HepG2 (cell line): ENCODE measurements around the gene CAMTA1. TPM values are rescaled to one million over a fixed set of nuclear protein-coding genes. Genes with fewer than 3 reads are reported as not detected.

Source experiments
- ATAD3A ChIP-seq: sonication (generic); formaldehyde crosslinking; IDR thresholded peaks from 2 replicates; pipeline ENCODE4 v1.4.0; 2020; ENCODE audit warnings: missing genetic modification reagents
- CSRNP1 ChIP-seq: sonication (generic); formaldehyde crosslinking; IDR thresholded peaks from 2 replicates; pipeline ENCODE4 v1.8.1; 2023; ENCODE audit warnings: mild to moderate bottlenecking, missing genetic modification reagents
- HOXA3 ChIP-seq: sonication (generic); formaldehyde crosslinking; IDR thresholded peaks from 2 replicates; pipeline ENCODE4 v1.5.0; 2020; ENCODE audit warnings: missing genetic modification reagents
- IKZF1 ChIP-seq: fragments of 450-650 bp; IDR thresholded peaks from 2 replicates; pipeline ENCODE4 v1.7.1; 2016
- ISL2 ChIP-seq: sonication (generic); formaldehyde crosslinking; IDR thresholded peaks from 2 replicates; pipeline ENCODE4 v1.5.0; 2020; ENCODE audit warnings: missing genetic modification reagents
- KLF15 ChIP-seq: sonication (generic); formaldehyde crosslinking; IDR thresholded peaks from 2 replicates; pipeline ENCODE4 v1.8.1; 2023; ENCODE audit warnings: borderline replicate concordance, mild to moderate bottlenecking, inconsistent platforms, missing genetic modification reagents, mixed read lengths
- MBNL3 ChIP-seq: fragments of 250-450 bp; sonication (Bioruptor Pico); conservative IDR thresholded peaks from 2 replicates; pipeline ENCODE4 v1.8.0; 2022; ENCODE audit warnings: mild to moderate bottlenecking, inconsistent platforms
- MIER2 ChIP-seq: IDR thresholded peaks from 2 replicates; pipeline ENCODE4 v1.6.1; 2016; ENCODE audit warnings: missing biosample characterization, missing genetic modification reagents
- MTA1 ChIP-seq: sonication (generic); formaldehyde crosslinking; IDR thresholded peaks from 2 replicates; pipeline ENCODE4 v1.4.0; 2020; ENCODE audit warnings: missing genetic modification reagents, mild to moderate bottlenecking, borderline replicate concordance
- MZF1 ChIP-seq: sonication (generic); formaldehyde crosslinking; IDR thresholded peaks from 2 replicates; pipeline ENCODE4 v1.8.1; 2023; ENCODE audit warnings: mild to moderate bottlenecking, missing genetic modification reagents, borderline replicate concordance
- NFRKB ChIP-seq: fragments of 450-650 bp; IDR thresholded peaks from 2 replicates; pipeline ENCODE4 v1.6.1; 2017
- NR3C1 ChIP-seq: sonication (generic); formaldehyde crosslinking; IDR thresholded peaks from 2 replicates; pipeline ENCODE4 v1.4.0; 2020; ENCODE audit warnings: missing genetic modification reagents
- RCOR2 ChIP-seq: IDR thresholded peaks from 2 replicates; pipeline ENCODE4 v1.6.1; 2016; ENCODE audit warnings: missing biosample characterization, missing genetic modification reagents
- RXRA ChIP-seq: sonication (generic); formaldehyde crosslinking; IDR thresholded peaks from 2 replicates; pipeline ENCODE4 v1.5.1; 2020; ENCODE audit warnings: missing genetic modification reagents
- STAG1 ChIP-seq: sonication (generic); formaldehyde crosslinking; IDR thresholded peaks from 2 replicates; pipeline ENCODE4 v1.4.0; 2020; ENCODE audit warnings: missing genetic modification reagents
- TMF1 ChIP-seq: sonication (generic); formaldehyde crosslinking; IDR thresholded peaks from 2 replicates; pipeline ENCODE4 v1.8.1; 2022; ENCODE audit warnings: low read depth, missing genetic modification reagents
- YY1 ChIP-seq: IDR thresholded peaks from 2 replicates; pipeline ENCODE4 v1.6.1; 2011; ENCODE audit warnings: low read length, low read depth, moderate library complexity, mild to moderate bottlenecking; ENCODE audit not compliant: insufficient read depth, insufficient replicate concordance
- ZNF570 ChIP-seq: sonication (generic); formaldehyde crosslinking; IDR thresholded peaks from 2 replicates; pipeline ENCODE4 v1.4.0; 2020; ENCODE audit warnings: mild to moderate bottlenecking, missing genetic modification reagents, borderline replicate concordance
- ZNF580 ChIP-seq: IDR thresholded peaks from 2 replicates; pipeline ENCODE4 v1.6.1; 2016; ENCODE audit warnings: low read depth, borderline replicate concordance
- ZNF615 ChIP-seq: sonication (generic); formaldehyde crosslinking; IDR thresholded peaks from 2 replicates; pipeline ENCODE4 v1.5.0; 2020; ENCODE audit warnings: mild to moderate bottlenecking, missing genetic modification reagents, borderline replicate concordance
- ZNF7 ChIP-seq: IDR thresholded peaks from 2 replicates; pipeline ENCODE4 v1.6.1; 2016; ENCODE audit warnings: missing biosample characterization, missing genetic modification reagents
- polyA plus RNA-seq, 8 experiments: library from polyadenylated mRNA; depleted of rRNA in 3 of 8; stranded (reverse) in 7 of 8; unstranded in 1 of 8; fragments of >200 nt; fragmentation: Illumina TruSeq in 4 of 8; extraction: Trizol in 4 of 8; gene quantifications; 2 replicates each; pipeline versions ENCODE4 v1.2.1 to v1.2.3, GENCODE V29; 2011 to 2016; ENCODE audit warnings: low read depth in 4 of 8, missing spikeins in 1 of 8, mixed read lengths in 1 of 8; ENCODE audit not compliant: insufficient read depth in 1 of 8
- total RNA-seq, 5 experiments: library from RNA; depleted of rRNA; stranded (reverse); fragments of >200 nt; fragmentation: Illumina TruSeq; extraction: Trizol; gene quantifications; 2 replicates each; pipeline ENCODE4 v1.2.3, GENCODE V29; 2016; ENCODE audit warnings: low read depth in 1 of 5
- TF ChIP-seq, protein P1 (sequence below): sonication (generic); formaldehyde crosslinking; IDR thresholded peaks from 2 replicates; pipeline ENCODE4 v1.4.0; 2020; ENCODE audit warnings: missing genetic modification reagents, borderline replicate concordance
- TF ChIP-seq, protein P2 (sequence below): sonication (generic); formaldehyde crosslinking; IDR thresholded peaks from 2 replicates; pipeline ENCODE4 v1.4.0; 2020; ENCODE audit warnings: missing genetic modification reagents, borderline replicate concordance

The CAMTA1 gene
- total and polyA plus RNA-seq, 2 of the 13 experiments (the other 11 are each of a cell fraction or from before 2014, with no cell fraction given) = 25.0 to 36.4 TPM

DNA sequence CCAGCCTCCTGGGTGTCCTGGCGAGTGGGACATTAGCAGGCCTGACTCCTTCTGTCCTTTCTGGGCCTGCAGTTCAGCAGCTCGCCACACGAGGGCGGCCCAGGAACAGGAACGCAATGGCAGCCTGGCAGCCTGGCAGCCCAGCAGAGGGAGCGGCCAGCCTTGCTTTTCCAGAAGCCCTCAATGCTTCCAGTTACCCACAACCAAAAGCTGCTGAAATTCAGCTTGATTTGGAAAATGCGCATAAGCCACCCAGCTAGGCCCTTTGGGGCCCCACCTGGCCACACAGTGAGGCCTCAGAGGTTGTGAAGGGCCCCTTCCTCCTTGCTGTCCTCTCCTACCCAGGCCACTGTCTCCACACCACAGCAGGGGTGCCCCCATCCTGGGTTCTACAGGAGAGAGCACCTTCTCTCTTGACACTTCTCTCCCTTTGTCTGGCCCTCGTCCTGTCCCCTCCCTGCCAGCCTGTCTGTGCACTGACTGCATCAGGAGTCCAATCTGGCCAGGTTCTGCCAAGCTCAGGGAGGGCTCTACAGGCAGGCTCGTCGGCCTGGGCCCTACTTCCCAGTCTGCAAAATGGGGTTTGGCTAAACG is 882.5 kb downstream of the CAMTA1 start (continued):
- no peak for TF ChIP-seq MIER2 (CRISPR knock-in tag)
- no peak for TF ChIP-seq ZNF570
- TF ChIP-seq MZF1 = no peak
- TF ChIP-seq, protein P1, sequence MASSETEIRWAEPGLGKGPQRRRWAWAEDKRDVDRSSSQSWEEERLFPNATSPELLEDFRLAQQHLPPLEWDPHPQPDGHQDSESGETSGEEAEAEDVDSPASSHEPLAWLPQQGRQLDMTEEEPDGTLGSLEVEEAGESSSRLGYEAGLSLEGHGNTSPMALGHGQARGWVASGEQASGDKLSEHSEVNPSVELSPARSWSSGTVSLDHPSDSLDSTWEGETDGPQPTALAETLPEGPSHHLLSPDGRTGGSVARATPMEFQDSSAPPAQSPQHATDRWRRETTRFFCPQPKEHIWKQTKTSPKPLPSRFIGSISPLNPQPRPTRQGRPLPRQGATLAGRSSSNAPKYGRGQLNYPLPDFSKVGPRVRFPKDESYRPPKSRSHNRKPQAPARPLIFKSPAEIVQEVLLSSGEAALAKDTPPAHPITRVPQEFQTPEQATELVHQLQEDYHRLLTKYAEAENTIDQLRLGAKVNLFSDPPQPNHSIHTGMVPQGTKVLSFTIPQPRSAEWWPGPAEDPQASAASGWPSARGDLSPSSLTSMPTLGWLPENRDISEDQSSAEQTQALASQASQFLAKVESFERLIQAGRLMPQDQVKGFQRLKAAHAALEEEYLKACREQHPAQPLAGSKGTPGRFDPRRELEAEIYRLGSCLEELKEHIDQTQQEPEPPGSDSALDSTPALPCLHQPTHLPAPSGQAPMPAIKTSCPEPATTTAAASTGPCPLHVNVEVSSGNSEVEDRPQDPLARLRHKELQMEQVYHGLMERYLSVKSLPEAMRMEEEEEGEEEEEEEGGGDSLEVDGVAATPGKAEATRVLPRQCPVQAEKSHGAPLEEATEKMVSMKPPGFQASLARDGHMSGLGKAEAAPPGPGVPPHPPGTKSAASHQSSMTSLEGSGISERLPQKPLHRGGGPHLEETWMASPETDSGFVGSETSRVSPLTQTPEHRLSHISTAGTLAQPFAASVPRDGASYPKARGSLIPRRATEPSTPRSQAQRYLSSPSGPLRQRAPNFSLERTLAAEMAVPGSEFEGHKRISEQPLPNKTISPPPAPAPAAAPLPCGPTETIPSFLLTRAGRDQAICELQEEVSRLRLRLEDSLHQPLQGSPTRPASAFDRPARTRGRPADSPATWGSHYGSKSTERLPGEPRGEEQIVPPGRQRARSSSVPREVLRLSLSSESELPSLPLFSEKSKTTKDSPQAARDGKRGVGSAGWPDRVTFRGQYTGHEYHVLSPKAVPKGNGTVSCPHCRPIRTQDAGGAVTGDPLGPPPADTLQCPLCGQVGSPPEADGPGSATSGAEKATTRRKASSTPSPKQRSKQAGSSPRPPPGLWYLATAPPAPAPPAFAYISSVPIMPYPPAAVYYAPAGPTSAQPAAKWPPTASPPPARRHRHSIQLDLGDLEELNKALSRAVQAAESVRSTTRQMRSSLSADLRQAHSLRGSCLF (CRISPR knock-in tag) = no peak
- TF ChIP-seq, protein P2, sequence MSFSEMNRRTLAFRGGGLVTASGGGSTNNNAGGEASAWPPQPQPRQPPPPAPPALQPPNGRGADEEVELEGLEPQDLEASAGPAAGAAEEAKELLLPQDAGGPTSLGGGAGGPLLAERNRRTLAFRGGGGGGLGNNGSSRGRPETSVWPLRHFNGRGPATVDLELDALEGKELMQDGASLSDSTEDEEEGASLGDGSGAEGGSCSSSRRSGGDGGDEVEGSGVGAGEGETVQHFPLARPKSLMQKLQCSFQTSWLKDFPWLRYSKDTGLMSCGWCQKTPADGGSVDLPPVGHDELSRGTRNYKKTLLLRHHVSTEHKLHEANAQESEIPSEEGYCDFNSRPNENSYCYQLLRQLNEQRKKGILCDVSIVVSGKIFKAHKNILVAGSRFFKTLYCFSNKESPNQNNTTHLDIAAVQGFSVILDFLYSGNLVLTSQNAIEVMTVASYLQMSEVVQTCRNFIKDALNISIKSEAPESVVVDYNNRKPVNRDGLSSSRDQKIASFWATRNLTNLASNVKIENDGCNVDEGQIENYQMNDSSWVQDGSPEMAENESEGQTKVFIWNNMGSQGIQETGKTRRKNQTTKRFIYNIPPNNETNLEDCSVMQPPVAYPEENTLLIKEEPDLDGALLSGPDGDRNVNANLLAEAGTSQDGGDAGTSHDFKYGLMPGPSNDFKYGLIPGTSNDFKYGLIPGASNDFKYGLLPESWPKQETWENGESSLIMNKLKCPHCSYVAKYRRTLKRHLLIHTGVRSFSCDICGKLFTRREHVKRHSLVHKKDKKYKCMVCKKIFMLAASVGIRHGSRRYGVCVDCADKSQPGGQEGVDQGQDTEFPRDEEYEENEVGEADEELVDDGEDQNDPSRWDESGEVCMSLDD = no peak
- no peak for TF ChIP-seq HOXA3 (CRISPR knock-in tag)
- no peak for TF ChIP-seq ZNF615 (CRISPR knock-in tag)
- no peak for TF ChIP-seq ISL2 (CRISPR knock-in tag)
- peak; percentile 41 for TF ChIP-seq YY1
- no peak for TF ChIP-seq TMF1
- no peak for TF ChIP-seq MBNL3
- TF ChIP-seq RXRA = no peak; the same call in 1 of the 2 replicates
- TF ChIP-seq IKZF1 = no peak
- no peak; the same call in 1 of the 2 replicates for TF ChIP-seq CSRNP1 (CRISPR knock-in tag)
- TF ChIP-seq NR3C1 = no peak
- peak; percentile 45; the same call in 1 of the 2 replicates for TF ChIP-seq ZNF580 (CRISPR knock-in tag)
- no peak for TF ChIP-seq KLF15 (CRISPR knock-in tag)
- no peak for TF ChIP-seq NFRKB
- no peak for TF ChIP-seq MTA1 (CRISPR knock-in tag)
- TF ChIP-seq RCOR2 = no peak
- no peak for TF ChIP-seq ZNF7 (CRISPR knock-in tag)
- TF ChIP-seq STAG1 (CRISPR knock-in tag) = peak; percentile 100
- no peak for TF ChIP-seq ATAD3A (CRISPR knock-in tag)
